ENCODE results near the gene STAP2. TPM values are rescaled to one million over a fixed set of nuclear protein-coding genes. Genes with fewer than 3 reads are reported as not detected.
A peak's percentile ranks its signal among the peaks of the same experiment; 100 is the strongest.
"Not testable (repeated sequence)": the region's sequence is repeated elsewhere in the genome, so short reads cannot be mapped to it uniquely, and the experiment has no call there.

STAP2 gene
- total RNA-seq, 1 donor from 2014 or later = 35.6 TPM

GRCh38 chr19:4279530-4280422 is 58.9 kb downstream of the STAP2 start:
- TF ChIP-seq, protein P1, sequence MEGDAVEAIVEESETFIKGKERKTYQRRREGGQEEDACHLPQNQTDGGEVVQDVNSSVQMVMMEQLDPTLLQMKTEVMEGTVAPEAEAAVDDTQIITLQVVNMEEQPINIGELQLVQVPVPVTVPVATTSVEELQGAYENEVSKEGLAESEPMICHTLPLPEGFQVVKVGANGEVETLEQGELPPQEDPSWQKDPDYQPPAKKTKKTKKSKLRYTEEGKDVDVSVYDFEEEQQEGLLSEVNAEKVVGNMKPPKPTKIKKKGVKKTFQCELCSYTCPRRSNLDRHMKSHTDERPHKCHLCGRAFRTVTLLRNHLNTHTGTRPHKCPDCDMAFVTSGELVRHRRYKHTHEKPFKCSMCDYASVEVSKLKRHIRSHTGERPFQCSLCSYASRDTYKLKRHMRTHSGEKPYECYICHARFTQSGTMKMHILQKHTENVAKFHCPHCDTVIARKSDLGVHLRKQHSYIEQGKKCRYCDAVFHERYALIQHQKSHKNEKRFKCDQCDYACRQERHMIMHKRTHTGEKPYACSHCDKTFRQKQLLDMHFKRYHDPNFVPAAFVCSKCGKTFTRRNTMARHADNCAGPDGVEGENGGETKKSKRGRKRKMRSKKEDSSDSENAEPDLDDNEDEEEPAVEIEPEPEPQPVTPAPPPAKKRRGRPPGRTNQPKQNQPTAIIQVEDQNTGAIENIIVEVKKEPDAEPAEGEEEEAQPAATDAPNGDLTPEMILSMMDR (IDR thresholded peaks at IDR 0.05; ENCODE audit: unreplicated experiment) = no peak
- Mint-ChIP-seq H3K27me3 (peaks cover 45% of the 10 kb centered on the region), H3K9me3 (ENCODE audit: low read depth) (no peaks in the 10 kb centered on the region), H3K27ac (peak overlapping the region; percentile 37), H3K36me3 (ENCODE audit: insufficient read depth) (no peaks in the 10 kb centered on the region), H3K4me1 (ENCODE audit: low read depth) (peaks cover 4% of the 10 kb centered on the region), H3K4me3 (ENCODE audit: low read depth) (peak overlapping the region; percentile 68)
- no peak for DNase-seq (ENCODE audit: low spot score, unreplicated experiment)

GRCh38 chr19:4279267-4279529 is 59.4 kb downstream of the STAP2 start:
- Mint-ChIP-seq H3K27ac (no peak overlapping the region), H3K4me1 (ENCODE audit: low read depth) (peaks cover 4% of the 10 kb centered on the region), H3K27me3 (peaks cover 43% of the 10 kb centered on the region), H3K9me3 (ENCODE audit: low read depth) (no peaks in the 10 kb centered on the region), H3K36me3 (ENCODE audit: insufficient read depth) (no peaks in the 10 kb centered on the region), H3K4me3 (ENCODE audit: low read depth) (no peak overlapping the region)
- no peak for DNase-seq (ENCODE audit: low spot score, unreplicated experiment)
- TF ChIP-seq, protein P1 (IDR thresholded peaks at IDR 0.05; ENCODE audit: unreplicated experiment) = no peak

GRCh38 chr19:4278419-4279266 is 60.0 kb downstream of the STAP2 start, which contains the start of gene SHD:
TSS of gene SHD (plus strand) at chr19:4279266. CDS start at chr19:4280064, 798 bp downstream.
- H3K4me3 Mint-ChIP-seq (ENCODE audit: low read depth) = peak within 1 kb of the TSS; percentile 68
- H3K27ac Mint-ChIP-seq = peak within 1 kb of the TSS; percentile 37
- H3K4me1 Mint-ChIP-seq (ENCODE audit: low read depth) = peaks cover 4% of the 10 kb centered on the region
- H3K27me3 Mint-ChIP-seq = peaks cover 43% of the 10 kb centered on the region
- TF ChIP-seq, protein P1 (IDR thresholded peaks at IDR 0.05; ENCODE audit: unreplicated experiment) = no peak
- no peaks in the 10 kb centered on the region for H3K36me3 Mint-ChIP-seq (ENCODE audit: insufficient read depth)
- no peak for DNase-seq (ENCODE audit: low spot score, unreplicated experiment)
- no peaks in the 10 kb centered on the region for H3K9me3 Mint-ChIP-seq (ENCODE audit: low read depth)

DNA sequence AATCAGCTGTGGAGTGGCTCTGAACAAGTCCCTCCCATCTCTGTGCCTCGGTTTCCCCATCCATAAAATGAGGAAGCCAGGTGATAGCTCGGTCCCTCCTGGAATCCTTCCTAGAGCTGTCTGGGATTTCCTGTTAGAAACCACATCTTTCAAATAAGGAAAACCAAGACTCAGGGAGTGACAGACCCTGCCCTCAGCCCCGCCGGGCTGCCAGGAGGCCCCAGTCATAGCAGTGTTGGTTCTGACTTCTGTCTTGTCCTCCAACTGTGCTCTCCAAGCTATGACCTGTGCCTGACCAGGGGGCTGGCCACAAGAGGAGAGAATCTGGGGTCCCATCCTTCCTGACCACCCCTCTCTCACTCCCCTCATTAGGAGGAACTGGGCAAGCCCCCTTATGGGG is 60.6 kb downstream of the STAP2 start:
- Mint-ChIP-seq H3K4me3 (ENCODE audit: low read depth) (no peak overlapping the region), H3K27ac (no peak overlapping the region), H3K27me3 (peaks cover 43% of the 10 kb centered on the region), H3K36me3 (ENCODE audit: insufficient read depth) (no peaks in the 10 kb centered on the region), H3K9me3 (ENCODE audit: low read depth) (no peaks in the 10 kb centered on the region), H3K4me1 (ENCODE audit: low read depth) (peaks cover 4% of the 10 kb centered on the region)
- TF ChIP-seq, protein P1 (IDR thresholded peaks at IDR 0.05; ENCODE audit: unreplicated experiment) = no peak
- no peak for DNase-seq (ENCODE audit: low spot score, unreplicated experiment)

DNA sequence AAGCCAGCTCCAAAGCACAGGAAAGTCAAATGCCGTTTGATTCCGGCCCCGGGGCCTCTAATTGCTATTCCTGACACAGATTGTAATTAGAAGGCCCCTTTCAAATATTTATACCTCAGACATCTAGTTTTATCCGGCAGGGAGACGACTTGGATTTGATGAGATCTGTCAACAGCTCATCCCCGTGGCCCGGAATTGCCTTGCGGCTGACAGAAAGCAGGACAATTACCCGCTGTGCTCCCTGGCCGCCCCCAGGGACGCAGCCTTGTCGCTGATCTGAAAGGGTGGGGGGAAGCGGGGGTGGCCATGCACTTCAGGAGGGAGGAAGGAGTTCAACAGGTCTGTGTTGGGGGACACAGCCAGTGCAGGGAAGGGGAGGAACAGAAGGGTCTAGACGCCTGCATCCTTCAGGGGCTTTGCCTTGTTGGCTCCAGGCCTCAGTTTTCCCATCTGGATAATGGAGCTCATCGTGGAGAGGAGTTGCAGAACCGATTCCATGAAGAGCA is 61.4 kb downstream of the STAP2 start:
- TF ChIP-seq, protein P1 (IDR thresholded peaks at IDR 0.05; ENCODE audit: unreplicated experiment) = no peak
- Mint-ChIP-seq H3K4me3 (ENCODE audit: low read depth) (peak overlapping the region; percentile 40), H3K27me3 (peaks cover 40% of the 10 kb centered on the region), H3K4me1 (ENCODE audit: low read depth) (peaks cover 4% of the 10 kb centered on the region), H3K27ac (no peak overlapping the region), H3K9me3 (ENCODE audit: low read depth) (no peaks in the 10 kb centered on the region), H3K36me3 (ENCODE audit: insufficient read depth) (no peaks in the 10 kb centered on the region)
- no peak for DNase-seq (ENCODE audit: low spot score, unreplicated experiment)

GRCh38 chr19:4274321-4274686 is 64.3 kb downstream of the STAP2 start:
- not testable (repeated sequence) for H3K27ac Mint-ChIP-seq; H3K36me3 Mint-ChIP-seq (ENCODE audit: insufficient read depth); DNase-seq (ENCODE audit: low spot score, unreplicated experiment); H3K4me3 Mint-ChIP-seq (ENCODE audit: low read depth); H3K4me1 Mint-ChIP-seq (ENCODE audit: low read depth); H3K9me3 Mint-ChIP-seq (ENCODE audit: low read depth)
- H3K27me3 Mint-ChIP-seq = peaks cover 16% of the 10 kb centered on the region
